ENCODE results near the gene PDE4D. TPM values are rescaled to one million over a fixed set of nuclear protein-coding genes. Genes with fewer than 3 reads are reported as not detected.

PDE4D gene
- total and polyA plus RNA-seq, 2 of the 4 experiments (the other 2 are of a cell fraction): 1.4 to 7.9 TPM

DNA sequence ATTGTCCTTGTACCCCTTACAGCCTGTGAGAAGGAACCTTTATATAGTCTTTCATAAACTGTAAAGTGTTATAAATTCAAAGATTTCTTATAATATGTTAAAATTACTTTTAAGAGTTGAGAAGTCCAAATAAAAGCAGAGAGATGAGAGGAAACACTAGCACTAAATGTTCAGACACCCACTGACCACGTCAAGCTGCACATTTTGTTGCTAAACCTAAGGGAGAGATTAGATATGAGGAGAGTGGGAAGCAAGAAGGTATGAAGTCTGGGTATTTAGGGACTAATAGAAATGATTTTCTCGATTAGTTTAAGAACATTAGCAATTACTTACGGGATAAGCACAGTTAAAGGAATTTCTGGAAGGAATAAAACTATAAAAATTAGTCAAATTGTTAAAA lies 803.8 kb downstream of the PDE4D start:
- CTCF ChIA-PET: no interaction called here
- Histone ChIP-seq H3K18ac (ENCODE audit: low read depth, low read length) (no peak overlapping the region), H4K91ac (ENCODE audit: insufficient read depth, low read depth, low read length) (no peak overlapping the region), H3K14ac (replicated peaks; ENCODE audit: low read depth, low read length) (no peak overlapping the region), H3K4ac (ENCODE audit: low read depth, low read length) (no peak overlapping the region), H3K27ac (ENCODE audit: insufficient read depth, low read length) (no peak overlapping the region), H3K9me3 (ENCODE audit: control insufficient read depth, insufficient read depth, low read length) (no peaks in the 10 kb centered on the region), H3K4me1 (ENCODE audit: control insufficient read depth, insufficient read depth, low read length) (peaks cover 2% of the 10 kb centered on the region; the same call in 1 of the 2 replicates), H2AFZ (replicated peaks; ENCODE audit: low read length, poor library complexity) (no peak overlapping the region), H3K23ac (ENCODE audit: low read depth, low read length) (no peak overlapping the region), H3K4me2 (ENCODE audit: low read depth, low read length) (no peak overlapping the region), H2BK5ac (ENCODE audit: low read depth, low read length, poor library complexity, severe bottlenecking) (no peak overlapping the region), H3K9me1 (ENCODE audit: insufficient read depth, low read length) (no peaks in the 10 kb centered on the region), H3K56ac (ENCODE audit: extremely low read depth, insufficient read depth, low read length) (no peak overlapping the region), H3K36me3 (ENCODE audit: control insufficient read depth, insufficient read depth, low read length) (no peaks in the 10 kb centered on the region), H3K9ac (ENCODE audit: low read depth, low read length) (no peak overlapping the region), H2AK5ac (ENCODE audit: low read depth, low read length) (no peak overlapping the region), H2BK120ac (ENCODE audit: low read depth, low read length) (no peak overlapping the region), H4K20me1 (ENCODE audit: insufficient read depth, low read length) (no peaks in the 10 kb centered on the region), H2AK9ac (replicated peaks; ENCODE audit: low read depth, low read length, poor library complexity) (no peak overlapping the region), H2BK20ac (ENCODE audit: low read depth, low read length) (no peak overlapping the region), H3K4me3 (ENCODE audit: insufficient read depth, low read depth, low read length) (no peak overlapping the region), H2BK15ac (ENCODE audit: low read depth, low read length) (no peak overlapping the region), H4K5ac (ENCODE audit: low read depth, low read length) (no peak overlapping the region), H4K8ac (ENCODE audit: low read depth in 2 of 2, low read length in 2 of 2) (no peak overlapping the region), H3K79me1 (ENCODE audit: low read depth in 1 of 2, low read length in 2 of 2) (no peaks in the 10 kb centered on the region), H3K27me3 (ENCODE audit: control insufficient read depth, insufficient read depth, low read length) (no peaks in the 10 kb centered on the region)
- no CpG with 5 or more reads among the region's 3 CpGs for WGBS, 2 experiments (ENCODE audit: extremely low coverage in 2 of 2, insufficient read length in 1 of 2)
- DNase-seq (no peak), ATAC-seq (ENCODE audit: low read depth) (no peak)
- POLR2A ChIA-PET (ENCODE audit: unreplicated experiment): no interaction called here
- in situ Hi-C loops (cut with MboI; ENCODE audit: low sequenced_read_pairs): no loop called here
- BruUV-seq (replicated peaks): no TSS peak
- TF ChIP-seq, protein P1, sequence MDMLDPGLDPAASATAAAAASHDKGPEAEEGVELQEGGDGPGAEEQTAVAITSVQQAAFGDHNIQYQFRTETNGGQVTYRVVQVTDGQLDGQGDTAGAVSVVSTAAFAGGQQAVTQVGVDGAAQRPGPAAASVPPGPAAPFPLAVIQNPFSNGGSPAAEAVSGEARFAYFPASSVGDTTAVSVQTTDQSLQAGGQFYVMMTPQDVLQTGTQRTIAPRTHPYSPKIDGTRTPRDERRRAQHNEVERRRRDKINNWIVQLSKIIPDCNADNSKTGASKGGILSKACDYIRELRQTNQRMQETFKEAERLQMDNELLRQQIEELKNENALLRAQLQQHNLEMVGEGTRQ (IDR thresholded peaks at IDR 0.05; ENCODE audit: low read depth, low read length): no peak
- TF ChIP-seq MXI1 (IDR thresholded peaks at IDR 0.05; ENCODE audit: borderline replicate concordance, low read depth, low read length): no peak
- no peak for TF ChIP-seq CHD1 (IDR thresholded peaks at IDR 0.05; ENCODE audit: low read depth, low read length)
- TF ChIP-seq POLR2A (IDR thresholded peaks at IDR 0.05; ENCODE audit: low read depth, low read length): no peak
- intact Hi-C loops (cut with micrococcal nuclease): no loop called here
- dilution Hi-C loops (cut with HindIII; ENCODE audit: low sequenced_read_pairs, unreplicated experiment): no loop called here

Data from IMR-90 (cell line).